HepG2 (cell line): Measurements from ENCODE around the gene PODXL. TPM values are rescaled to one million over a fixed set of nuclear protein-coding genes. Genes with fewer than 3 reads are reported as not detected.

ENCODE experiments used
- ATAC-seq: fragments of 200-7000 bp; cut with Tn5 transposase; 3 replicates; pipeline ENCODE4 v1.9.1; 2020; ENCODE audit warnings: mild to moderate bottlenecking, moderate library complexity
- BruUV-seq: library from RNA; stranded (reverse); fragments of 400-500 nt; replicated peaks from 2 replicates; lab custom pipeline; 2021; lab: Mats Ljungman, UMichigan
- CTCF ChIA-PET: fragments of 300-600 bp; formaldehyde crosslinking; extraction: SDS; loops from one replicate; lab custom pipeline; 2021; ENCODE audit warnings: low total read pairs, inconsistent platforms, low intra/inter-chr PET ratio; lab: Yijun Ruan, JAX
- POLR2A ChIA-PET: fragments of 350-600 bp; sonication (Branson Sonifier 250); formaldehyde crosslinking; loops from one replicate; lab custom pipeline; 2020; ENCODE audit warnings: antibody characterized with exemption, inconsistent platforms; lab: Yijun Ruan, JAX
- DNase-seq: peaks from one replicate; pipeline ENCODE4 v3.0.0-alpha.2; 2015; ENCODE audit warnings: low spot score
- FAIRE-seq: peaks from 3 replicates; lab custom pipeline; 2011; peaks lifted over from hg19 to GRCh38; lab: Jason Lieb, UNC
- H2AFZ ChIP-seq: one replicate; pipeline ENCODE4 v1.6.1; 2011; ENCODE audit warnings: low read length, inconsistent platforms
- H3K27ac ChIP-seq: fragments of 300-600 bp; 3 replicates; pipeline ENCODE4 v1.8.0; 2011; ENCODE audit warnings: mixed run types, mild to moderate bottlenecking, mixed read lengths, low read length, inconsistent platforms; ENCODE audit not compliant: insufficient read depth; ENCODE audit errors: extremely low read length
- H3K27me3 ChIP-seq, 2 experiments: fragments of 200-600 bp in 1 of 2; 2 replicates in 1 of 2; 3 replicates in 1 of 2; pipeline versions ENCODE4 v1.6.0 to v1.8.0; 2011; ENCODE audit warnings: low read length in 2 of 2, mild to moderate bottlenecking in 2 of 2, moderate library complexity in 2 of 2, inconsistent platforms in 1 of 2; ENCODE audit not compliant: insufficient read depth in 2 of 2, control insufficient read depth in 1 of 2
- H3K36me3 ChIP-seq, 2 experiments: fragments of 200-600 bp in 1 of 2; replicated peaks in 1 of 2; 2 replicates in 1 of 2; 3 replicates in 1 of 2; pipeline versions ENCODE4 v1.5.1 to v1.8.0; 2011; ENCODE audit warnings: low read length in 2 of 2, inconsistent platforms in 1 of 2; ENCODE audit not compliant: insufficient read depth in 2 of 2, control insufficient read depth in 1 of 2
- H3K4me1 ChIP-seq: 2 replicates; pipeline ENCODE4 v1.5.1; 2012; ENCODE audit warnings: low read length, inconsistent platforms; ENCODE audit not compliant: insufficient read depth
- H3K4me2 ChIP-seq: 2 replicates; pipeline ENCODE4 v1.6.0; 2011; ENCODE audit warnings: low read depth, low read length, inconsistent platforms
- H3K4me3 ChIP-seq, 3 experiments: fragments of 200-600 bp in 1 of 3; sonication (generic), shearing (Covaris generic) in 1 of 3; replicated peaks in 1 of 3; 2 replicates each; pipeline ENCODE4 v1.5.1; 2011 to 2016; ENCODE audit warnings: low read length in 3 of 3, inconsistent platforms in 2 of 3, low read depth in 2 of 3, mild to moderate bottlenecking in 2 of 3, control low read depth in 1 of 3, mixed read lengths in 1 of 3; ENCODE audit not compliant: insufficient read depth in 1 of 3
- H3K79me2 ChIP-seq: one replicate; pipeline ENCODE4 v1.6.1; 2011; ENCODE audit warnings: low read length, inconsistent platforms; ENCODE audit not compliant: insufficient read depth
- H3K9ac ChIP-seq: 2 replicates; pipeline ENCODE4 v1.6.0; 2011; ENCODE audit warnings: mild to moderate bottlenecking, low read depth, low read length, inconsistent platforms; ENCODE audit not compliant: insufficient read depth
- H3K9me3 ChIP-seq: 2 replicates; pipeline ENCODE4 v1.5.1; 2012; ENCODE audit warnings: mild to moderate bottlenecking, low read length
- H4K20me1 ChIP-seq: 2 replicates; pipeline ENCODE4 v1.6.0; 2011; ENCODE audit warnings: inconsistent platforms, mild to moderate bottlenecking, low read length, moderate library complexity; ENCODE audit not compliant: insufficient read depth
- ARID3A ChIP-seq: IDR thresholded peaks from 2 replicates; pipeline ENCODE4 v1.6.1; 2012; ENCODE audit warnings: low read depth, low read length, improper control_type of control experiment
- GTF3A ChIP-seq: sonication (generic); formaldehyde crosslinking; conservative IDR thresholded peaks from 2 replicates; pipeline ENCODE4 v1.4.0; 2020; ENCODE audit warnings: mild to moderate bottlenecking, missing genetic modification reagents
- HINFP ChIP-seq: sonication (generic); formaldehyde crosslinking; IDR thresholded peaks from 2 replicates; pipeline ENCODE4 v1.4.0; 2020; ENCODE audit warnings: low read depth, mild to moderate bottlenecking, missing genetic modification reagents
- MZF1 ChIP-seq: sonication (generic); formaldehyde crosslinking; IDR thresholded peaks from 2 replicates; pipeline ENCODE4 v1.8.1; 2023; ENCODE audit warnings: mild to moderate bottlenecking, missing genetic modification reagents, borderline replicate concordance
- NKX3-1 ChIP-seq: sonication (generic); formaldehyde crosslinking; IDR thresholded peaks from 2 replicates; pipeline ENCODE4 v1.5.0; 2020; ENCODE audit warnings: missing genetic modification reagents
- PRMT3 ChIP-seq: sonication (generic); formaldehyde crosslinking; IDR thresholded peaks from 2 replicates; pipeline ENCODE4 v1.8.1; 2022; ENCODE audit warnings: low read depth, mild to moderate bottlenecking, moderate library complexity, missing genetic modification reagents, borderline replicate concordance
- SMAD1 ChIP-seq: sonication (generic); formaldehyde crosslinking; IDR thresholded peaks from 2 replicates; pipeline ENCODE4 v1.4.0; 2020; ENCODE audit warnings: missing genetic modification reagents, low read depth, mild to moderate bottlenecking, borderline replicate concordance
- SRSF9 ChIP-seq: fragments of 200-400 bp; formaldehyde crosslinking; IDR thresholded peaks from 2 replicates; pipeline ENCODE4 v1.6.1; 2018; ENCODE audit warnings: borderline replicate concordance, mild to moderate bottlenecking, low read depth, low read length; ENCODE audit not compliant: insufficient read depth, poor library complexity, severe bottlenecking
- ZIK1 ChIP-seq: sonication (generic); formaldehyde crosslinking; IDR thresholded peaks from 2 replicates; pipeline ENCODE4 v1.5.0; 2020; ENCODE audit warnings: mild to moderate bottlenecking, low read depth, missing genetic modification reagents, borderline replicate concordance
- ZNF30 ChIP-seq: sonication (generic); formaldehyde crosslinking; IDR thresholded peaks from 2 replicates; pipeline ENCODE4 v1.5.0; 2020; ENCODE audit warnings: mild to moderate bottlenecking, missing genetic modification reagents
- ZNF597 ChIP-seq: sonication (generic); formaldehyde crosslinking; IDR thresholded peaks from 2 replicates; pipeline ENCODE4 v1.5.0; 2020; ENCODE audit warnings: missing genetic modification reagents
- ZNF891 ChIP-seq: sonication (generic); formaldehyde crosslinking; IDR thresholded peaks from 2 replicates; pipeline ENCODE4 v1.5.0; 2020; ENCODE audit warnings: mild to moderate bottlenecking, missing genetic modification reagents
- WGBS: methylation state at CpG from one replicate; pipeline ENCODE4 v1.1.6; 2017; ENCODE audit warnings: low lambda C conversion rate; 5-methylcytosine and 5-hydroxymethylcytosine counted together
- in situ Hi-C: cut with HindIII; loops from 2 replicates; pipeline ENCODE4 v1.10.0; 2017; ENCODE audit warnings: low pct_unique_long_range_greater_than_20kb; ENCODE audit not compliant: extremely low pct_ligation_motif_present
- intact Hi-C: fragments of 100-400 bp; cut with micrococcal nuclease; formaldehyde crosslinking; loops from one replicate; pipeline ENCODE4 v1.10.0; 2022; ENCODE audit not compliant: unreplicated experiment
- polyA plus RNA-seq, 8 experiments: library from polyadenylated mRNA; depleted of rRNA in 3 of 8; stranded (reverse) in 7 of 8; unstranded in 1 of 8; fragments of >200 nt; fragmentation: Illumina TruSeq in 4 of 8; extraction: Trizol in 4 of 8; gene quantifications; 2 replicates each; pipeline versions ENCODE4 v1.2.1 to v1.2.3, GENCODE V29; 2011 to 2016; ENCODE audit warnings: low read depth in 4 of 8, missing spikeins in 1 of 8, mixed read lengths in 1 of 8; ENCODE audit not compliant: insufficient read depth in 1 of 8
- total RNA-seq, 5 experiments: library from RNA; depleted of rRNA; stranded (reverse); fragments of >200 nt; fragmentation: Illumina TruSeq; extraction: Trizol; gene quantifications; 2 replicates each; pipeline ENCODE4 v1.2.3, GENCODE V29; 2016; ENCODE audit warnings: low read depth in 1 of 5
- TF ChIP-seq, protein P1 (sequence below): sonication (generic); formaldehyde crosslinking; IDR thresholded peaks from 2 replicates; pipeline ENCODE4 v1.9.0; 2021; ENCODE audit warnings: missing genetic modification reagents, mild to moderate bottlenecking, borderline replicate concordance
- TF ChIP-seq, protein P2 (sequence below): sonication (generic); formaldehyde crosslinking; IDR thresholded peaks from 2 replicates; pipeline ENCODE4 v1.4.0; 2020; ENCODE audit warnings: missing genetic modification reagents, borderline replicate concordance

PODXL gene
- total and polyA plus RNA-seq, 2 of the 13 experiments (the other 11 are each of a cell fraction or from before 2014, with no cell fraction given), result 0.22 to 0.54 TPM

DNA sequence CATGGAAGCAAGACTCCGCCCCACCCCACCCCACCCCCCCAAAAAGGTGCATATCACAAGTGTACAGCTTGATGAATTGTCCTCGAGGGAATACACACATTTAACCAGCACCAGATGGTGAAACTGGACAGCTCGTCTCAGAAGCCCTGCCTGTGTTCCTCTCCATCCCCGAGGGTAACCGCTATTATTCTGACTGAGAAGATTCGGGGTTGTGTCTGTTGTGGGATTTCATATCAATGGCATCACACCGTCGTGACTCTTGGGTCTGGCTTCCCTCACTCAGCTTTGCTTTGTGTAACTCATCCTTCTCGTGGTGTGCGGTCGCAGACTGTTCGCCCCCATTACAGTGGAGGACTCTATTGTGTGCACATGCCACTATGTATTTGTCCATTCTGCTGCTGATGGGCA, 18.9 kb downstream of the PODXL start:
- FAIRE-seq (no peak), ATAC-seq (no peak), DNase-seq (no peak)
- Histone ChIP-seq H3K4me3 (no peak overlapping the region), H3K27me3 (peaks cover 3 to 26% of the 10 kb centered on the region in 2 experiments; a peak in 3 of 5 replicates), H3K36me3 (no peaks in the 10 kb centered on the region), H3K4me1 (peaks cover 19% of the 10 kb centered on the region), H3K79me2 (no peaks in the 10 kb centered on the region), H3K27ac (no peak overlapping the region), H3K9me3 (no peaks in the 10 kb centered on the region), H3K9ac (no peak overlapping the region), H4K20me1 (no peaks in the 10 kb centered on the region), H2AFZ (no peak overlapping the region), H3K4me2 (no peak overlapping the region)
- no TSS peak for BruUV-seq
- CTCF ChIA-PET, result no interaction called here
- intact Hi-C loops (no loop called here), in situ Hi-C loops (no loop called here)
- POLR2A ChIA-PET, result no interaction called here
- TF ChIP-seq ZNF30 (CRISPR knock-in tag) (no peak), ARID3A (no peak), ZNF597 (CRISPR knock-in tag) (no peak), NKX3-1 (CRISPR knock-in tag) (no peak), SRSF9 (no peak), ZIK1 (CRISPR knock-in tag) (no peak), PRMT3 (no peak), MZF1 (CRISPR knock-in tag) (no peak), SMAD1 (CRISPR knock-in tag) (no peak), HINFP (no peak), GTF3A (no peak), ZNF891 (CRISPR knock-in tag) (no peak)
- TF ChIP-seq, protein P1, sequence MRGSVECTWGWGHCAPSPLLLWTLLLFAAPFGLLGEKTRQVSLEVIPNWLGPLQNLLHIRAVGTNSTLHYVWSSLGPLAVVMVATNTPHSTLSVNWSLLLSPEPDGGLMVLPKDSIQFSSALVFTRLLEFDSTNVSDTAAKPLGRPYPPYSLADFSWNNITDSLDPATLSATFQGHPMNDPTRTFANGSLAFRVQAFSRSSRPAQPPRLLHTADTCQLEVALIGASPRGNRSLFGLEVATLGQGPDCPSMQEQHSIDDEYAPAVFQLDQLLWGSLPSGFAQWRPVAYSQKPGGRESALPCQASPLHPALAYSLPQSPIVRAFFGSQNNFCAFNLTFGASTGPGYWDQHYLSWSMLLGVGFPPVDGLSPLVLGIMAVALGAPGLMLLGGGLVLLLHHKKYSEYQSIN (CRISPR knock-in tag), result no peak
- TF ChIP-seq, protein P2, sequence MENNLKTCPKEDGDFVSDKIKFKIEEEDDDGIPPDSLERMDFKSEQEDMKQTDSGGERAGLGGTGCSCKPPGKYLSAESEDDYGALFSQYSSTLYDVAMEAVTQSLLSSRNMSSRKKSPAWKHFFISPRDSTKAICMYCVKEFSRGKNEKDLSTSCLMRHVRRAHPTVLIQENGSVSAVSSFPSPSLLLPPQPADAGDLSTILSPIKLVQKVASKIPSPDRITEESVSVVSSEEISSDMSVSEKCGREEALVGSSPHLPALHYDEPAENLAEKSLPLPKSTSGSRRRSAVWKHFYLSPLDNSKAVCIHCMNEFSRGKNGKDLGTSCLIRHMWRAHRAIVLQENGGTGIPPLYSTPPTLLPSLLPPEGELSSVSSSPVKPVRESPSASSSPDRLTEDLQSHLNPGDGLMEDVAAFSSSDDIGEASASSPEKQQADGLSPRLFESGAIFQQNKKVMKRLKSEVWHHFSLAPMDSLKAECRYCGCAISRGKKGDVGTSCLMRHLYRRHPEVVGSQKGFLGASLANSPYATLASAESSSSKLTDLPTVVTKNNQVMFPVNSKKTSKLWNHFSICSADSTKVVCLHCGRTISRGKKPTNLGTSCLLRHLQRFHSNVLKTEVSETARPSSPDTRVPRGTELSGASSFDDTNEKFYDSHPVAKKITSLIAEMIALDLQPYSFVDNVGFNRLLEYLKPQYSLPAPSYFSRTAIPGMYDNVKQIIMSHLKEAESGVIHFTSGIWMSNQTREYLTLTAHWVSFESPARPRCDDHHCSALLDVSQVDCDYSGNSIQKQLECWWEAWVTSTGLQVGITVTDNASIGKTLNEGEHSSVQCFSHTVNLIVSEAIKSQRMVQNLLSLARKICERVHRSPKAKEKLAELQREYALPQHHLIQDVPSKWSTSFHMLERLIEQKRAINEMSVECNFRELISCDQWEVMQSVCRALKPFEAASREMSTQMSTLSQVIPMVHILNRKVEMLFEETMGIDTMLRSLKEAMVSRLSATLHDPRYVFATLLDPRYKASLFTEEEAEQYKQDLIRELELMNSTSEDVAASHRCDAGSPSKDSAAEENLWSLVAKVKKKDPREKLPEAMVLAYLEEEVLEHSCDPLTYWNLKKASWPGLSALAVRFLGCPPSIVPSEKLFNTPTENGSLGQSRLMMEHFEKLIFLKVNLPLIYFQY (CRISPR knock-in tag), result no peak
- WGBS, result 59% methylated on average over 11 of the region's 12 CpGs
